Heart left ventricle (tissue), 13 donors: ENCODE results near the gene RFX3.

Experiments used
- POLR2A ChIP-seq, 2 donors: fragments of 450-650 bp; IDR thresholded peaks; one replicate each; pipeline ENCODE4 v1.6.1; 2017; ENCODE audit warnings: antibody characterized with exemption in 2 of 2, mild to moderate bottlenecking in 2 of 2, moderate library complexity in 2 of 2
- TF ChIP-seq, protein P1 (sequence below), 12 donors: fragments of 200-600 bp; sonication (generic) in 4 of 12; IDR thresholded peaks; one replicate each; pipeline versions ENCODE4 v1.5.0 to v1.8.0; 2018 to 2022; ENCODE audit warnings: antibody characterized with exemption in 12 of 12, mild to moderate bottlenecking in 5 of 12
- donor health status: ischemic (EF 13 %, LVEDD 7.1; RV severe dilation, severe dysfunction).
- donor health status: DM: no; HTN: yes; CAD: no.
- donor health status: DM: no; HTN: no; CAD: no.
- donor health status: ischemic (EF 25% LVEDD 6.9; RV normal size, moderate dysfunction).
- donor health status: ischemic (EF 25% LVEDD 5.7; RV mildly dilated, moderate dysfunction).
- donor health status: ischemic (EF 35%, LVEDD 5.7; RV mildly dilated, moderate dysfunction).
- donor health status: nonischemic (EF 11% LVEDD 7.7; RV severe dilation, severe dysfunction).
- donor health status: DM: yes; HTN: yes; CAD: no.
- donor health status: PGD.
- donor health status: ischemic (EF 29% LVEDD 5.4; RV normal size, mild dysfunction).
- donor health status: nonischemic (EF 23%, LVEDD 6.1; RV moderate dilation, normal function).

DNA sequence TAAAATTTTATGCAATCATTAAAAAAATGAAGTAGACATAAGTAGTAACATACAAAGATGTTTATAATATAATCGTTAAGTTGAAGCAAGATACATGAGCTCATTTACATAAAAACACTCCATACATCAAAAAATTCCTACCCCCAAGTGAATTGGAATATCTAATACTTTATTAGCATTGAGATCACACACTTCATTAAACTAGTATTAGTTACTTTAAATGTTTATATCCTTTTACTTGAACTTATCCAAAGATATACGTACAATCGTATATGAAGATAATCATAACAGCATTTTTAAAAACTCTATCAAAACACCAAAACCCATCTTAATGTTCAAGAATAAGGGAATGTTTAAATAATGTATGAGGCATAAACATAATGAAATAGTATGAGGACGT lies 275.1 kb downstream of the RFX3 start:
- TF ChIP-seq, protein P1, sequence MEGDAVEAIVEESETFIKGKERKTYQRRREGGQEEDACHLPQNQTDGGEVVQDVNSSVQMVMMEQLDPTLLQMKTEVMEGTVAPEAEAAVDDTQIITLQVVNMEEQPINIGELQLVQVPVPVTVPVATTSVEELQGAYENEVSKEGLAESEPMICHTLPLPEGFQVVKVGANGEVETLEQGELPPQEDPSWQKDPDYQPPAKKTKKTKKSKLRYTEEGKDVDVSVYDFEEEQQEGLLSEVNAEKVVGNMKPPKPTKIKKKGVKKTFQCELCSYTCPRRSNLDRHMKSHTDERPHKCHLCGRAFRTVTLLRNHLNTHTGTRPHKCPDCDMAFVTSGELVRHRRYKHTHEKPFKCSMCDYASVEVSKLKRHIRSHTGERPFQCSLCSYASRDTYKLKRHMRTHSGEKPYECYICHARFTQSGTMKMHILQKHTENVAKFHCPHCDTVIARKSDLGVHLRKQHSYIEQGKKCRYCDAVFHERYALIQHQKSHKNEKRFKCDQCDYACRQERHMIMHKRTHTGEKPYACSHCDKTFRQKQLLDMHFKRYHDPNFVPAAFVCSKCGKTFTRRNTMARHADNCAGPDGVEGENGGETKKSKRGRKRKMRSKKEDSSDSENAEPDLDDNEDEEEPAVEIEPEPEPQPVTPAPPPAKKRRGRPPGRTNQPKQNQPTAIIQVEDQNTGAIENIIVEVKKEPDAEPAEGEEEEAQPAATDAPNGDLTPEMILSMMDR (IDR thresholded peaks at IDR 0.05) = no peak
- TF ChIP-seq POLR2A (IDR thresholded peaks at IDR 0.05) = no peak
